GM19395 (cell line): ENCODE measurements around the gene HK2.

Experiments
- ATAC-seq: cut with Tn5 transposase; IDR thresholded peaks from one replicate; pipeline ENCODE4 v1.9.1; 2021; ENCODE audit warnings: mild to moderate bottlenecking, moderate library complexity; ENCODE audit not compliant: unreplicated experiment

HK2 gene

GRCh38 chr2:74856599-74856998 is 22.7 kb downstream of the HK2 start:
- no peak for ATAC-seq

GRCh38 chr2:74857215-74857614 is 23.3 kb downstream of the HK2 start:
- no peak for ATAC-seq

- ATAC-seq, result no peak
Observed at GRCh38 chr2:74857725-74858124, 23.8 kb downstream of the HK2 start.

GRCh38 chr2:74858281-74858680 is 24.4 kb downstream of the HK2 start:
- ATAC-seq, result no peak

GRCh38 chr2:74860079-74860478 is 26.2 kb downstream of the HK2 start:
- no peak for ATAC-seq

GRCh38 chr2:74860521-74860920 is 26.6 kb downstream of the HK2 start:
- no peak for ATAC-seq

- no peak for ATAC-seq
Observed at GRCh38 chr2:74861531-74861930, 27.6 kb downstream of the HK2 start.

- ATAC-seq, result no peak
Observed at GRCh38 chr2:74862020-74862964, 28.4 kb downstream of the HK2 start.

GRCh38 chr2:74863802-74864248 is 29.9 kb downstream of the HK2 start:
- no peak for ATAC-seq

GRCh38 chr2:74864728-74865722 is 31.1 kb downstream of the HK2 start:
- no peak for ATAC-seq

GRCh38 chr2:74865770-74866674 is 32.1 kb downstream of the HK2 start:
- no peak for ATAC-seq

- no peak for ATAC-seq
Observed at GRCh38 chr2:74867841-74868658, 34.1 kb downstream of the HK2 start.

- ATAC-seq, result no peak
Observed at GRCh38 chr2:74869517-74869916, 35.6 kb downstream of the HK2 start.

GRCh38 chr2:74870951-74871350 is 37.0 kb downstream of the HK2 start:
- no peak for ATAC-seq

- no peak for ATAC-seq
Observed at GRCh38 chr2:74871414-74871813, 37.5 kb downstream of the HK2 start.

- no peak for ATAC-seq
Observed at GRCh38 chr2:74872389-74872836, 38.5 kb downstream of the HK2 start.

GRCh38 chr2:74873012-74873665 is 39.2 kb downstream of the HK2 start:
- ATAC-seq, result no peak

GRCh38 chr2:74873678-74874640 is 40.0 kb downstream of the HK2 start:
- ATAC-seq, result no peak
